ENCODE data around the gene ZBTB40.

GRCh38 chr1:22450351-22451021 lies 1.2 kb upstream of the ZBTB40 start:
- TF ChIP-seq, protein P1, sequence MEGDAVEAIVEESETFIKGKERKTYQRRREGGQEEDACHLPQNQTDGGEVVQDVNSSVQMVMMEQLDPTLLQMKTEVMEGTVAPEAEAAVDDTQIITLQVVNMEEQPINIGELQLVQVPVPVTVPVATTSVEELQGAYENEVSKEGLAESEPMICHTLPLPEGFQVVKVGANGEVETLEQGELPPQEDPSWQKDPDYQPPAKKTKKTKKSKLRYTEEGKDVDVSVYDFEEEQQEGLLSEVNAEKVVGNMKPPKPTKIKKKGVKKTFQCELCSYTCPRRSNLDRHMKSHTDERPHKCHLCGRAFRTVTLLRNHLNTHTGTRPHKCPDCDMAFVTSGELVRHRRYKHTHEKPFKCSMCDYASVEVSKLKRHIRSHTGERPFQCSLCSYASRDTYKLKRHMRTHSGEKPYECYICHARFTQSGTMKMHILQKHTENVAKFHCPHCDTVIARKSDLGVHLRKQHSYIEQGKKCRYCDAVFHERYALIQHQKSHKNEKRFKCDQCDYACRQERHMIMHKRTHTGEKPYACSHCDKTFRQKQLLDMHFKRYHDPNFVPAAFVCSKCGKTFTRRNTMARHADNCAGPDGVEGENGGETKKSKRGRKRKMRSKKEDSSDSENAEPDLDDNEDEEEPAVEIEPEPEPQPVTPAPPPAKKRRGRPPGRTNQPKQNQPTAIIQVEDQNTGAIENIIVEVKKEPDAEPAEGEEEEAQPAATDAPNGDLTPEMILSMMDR (IDR thresholded peaks at IDR 0.05 in 4 of 5, conservative IDR thresholded peaks at IDR 0.05 in 1 of 5): no peak
- no peak for TF ChIP-seq POLR2A (IDR thresholded peaks at IDR 0.05)

Measured in gastrocnemius medialis (tissue), 4 donors.